Nephron (organoid): ENCODE results near the gene POU2F3.
A peak's percentile ranks its signal among the peaks of the same experiment; 100 is the strongest.

Source experiments
- H3K27ac Mint-ChIP-seq, 3 experiments: 2 replicates each; pipeline ENCODE4 v1.8.0; 2020; ENCODE audit warnings: mixed read lengths in 3 of 3, mild to moderate bottlenecking in 2 of 3, moderate library complexity in 1 of 3
- H3K27me3 Mint-ChIP-seq: 2 replicates; pipeline ENCODE4 v1.8.0; 2021; ENCODE audit warnings: low read depth, mild to moderate bottlenecking, moderate library complexity, mixed read lengths
- H3K36me3 Mint-ChIP-seq: 2 replicates; pipeline ENCODE4 v1.8.0; 2020; ENCODE audit warnings: low read depth, mixed read lengths
- H3K4me1 Mint-ChIP-seq: 2 replicates; pipeline ENCODE4 v1.8.0; 2020; ENCODE audit warnings: mixed read lengths
- H3K4me3 Mint-ChIP-seq, 3 experiments: 2 replicates each; pipeline ENCODE4 v1.8.0; 2020; ENCODE audit warnings: mild to moderate bottlenecking in 3 of 3, mixed read lengths in 3 of 3, moderate library complexity in 2 of 3
- H3K9me3 Mint-ChIP-seq: 2 replicates; pipeline ENCODE4 v1.8.0; 2020; ENCODE audit warnings: mixed read lengths
- TF ChIP-seq, protein P1 (sequence below), 3 experiments: fragments of 200-600 bp; sonication (generic); IDR thresholded peaks; one replicate each; pipeline ENCODE4 v1.5.0; 2021; ENCODE audit warnings: antibody characterized with exemption in 3 of 3; ENCODE audit not compliant: unreplicated experiment in 3 of 3

Gene POU2F3

DNA sequence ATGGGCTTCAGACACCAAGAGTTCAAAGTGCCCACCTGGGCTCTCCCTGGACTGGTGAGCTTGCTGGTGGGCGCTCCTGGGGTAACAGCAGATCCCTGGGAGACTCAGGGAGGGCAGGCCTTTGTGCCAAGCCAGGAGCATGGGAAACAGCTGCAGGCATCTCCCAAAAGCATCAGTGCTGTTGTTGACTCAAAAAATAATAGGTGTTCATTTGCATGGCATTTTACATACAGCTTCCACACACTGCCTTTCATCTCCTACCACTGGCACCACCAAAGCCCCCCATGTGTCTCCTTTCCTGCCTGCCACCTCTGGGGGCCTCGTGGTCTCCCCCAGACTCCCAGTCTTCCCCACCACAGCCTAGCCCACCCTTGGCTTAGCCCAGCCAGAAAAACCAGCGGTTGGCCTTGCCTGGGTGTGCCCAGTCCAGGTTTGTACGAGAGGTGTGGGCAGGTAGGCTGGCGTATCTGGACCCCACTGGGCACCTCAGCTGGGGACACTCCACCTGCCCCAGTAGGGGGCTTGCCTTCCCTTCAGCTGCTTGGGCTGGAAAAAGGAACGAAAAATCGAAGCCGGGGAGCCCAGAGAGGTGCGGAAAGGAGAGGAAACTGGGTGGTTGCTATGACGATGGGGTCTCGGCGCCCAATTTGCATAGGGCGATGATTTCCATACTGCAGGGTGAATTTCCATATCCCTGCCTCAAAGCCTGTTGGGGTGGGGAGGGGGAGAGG lies 15.0 kb downstream of the POU2F3 start:
- peak overlapping the region in 1 of 3 experiments; percentile 50 for H3K4me3 Mint-ChIP-seq
- no peaks in the 10 kb centered on the region for H3K9me3 Mint-ChIP-seq
- H3K36me3 Mint-ChIP-seq = no peaks in the 10 kb centered on the region
- peaks cover 11% of the 10 kb centered on the region for H3K4me1 Mint-ChIP-seq
- no peak overlapping the region for H3K27ac Mint-ChIP-seq
- peaks cover 72% of the 10 kb centered on the region for H3K27me3 Mint-ChIP-seq
- TF ChIP-seq, protein P1, sequence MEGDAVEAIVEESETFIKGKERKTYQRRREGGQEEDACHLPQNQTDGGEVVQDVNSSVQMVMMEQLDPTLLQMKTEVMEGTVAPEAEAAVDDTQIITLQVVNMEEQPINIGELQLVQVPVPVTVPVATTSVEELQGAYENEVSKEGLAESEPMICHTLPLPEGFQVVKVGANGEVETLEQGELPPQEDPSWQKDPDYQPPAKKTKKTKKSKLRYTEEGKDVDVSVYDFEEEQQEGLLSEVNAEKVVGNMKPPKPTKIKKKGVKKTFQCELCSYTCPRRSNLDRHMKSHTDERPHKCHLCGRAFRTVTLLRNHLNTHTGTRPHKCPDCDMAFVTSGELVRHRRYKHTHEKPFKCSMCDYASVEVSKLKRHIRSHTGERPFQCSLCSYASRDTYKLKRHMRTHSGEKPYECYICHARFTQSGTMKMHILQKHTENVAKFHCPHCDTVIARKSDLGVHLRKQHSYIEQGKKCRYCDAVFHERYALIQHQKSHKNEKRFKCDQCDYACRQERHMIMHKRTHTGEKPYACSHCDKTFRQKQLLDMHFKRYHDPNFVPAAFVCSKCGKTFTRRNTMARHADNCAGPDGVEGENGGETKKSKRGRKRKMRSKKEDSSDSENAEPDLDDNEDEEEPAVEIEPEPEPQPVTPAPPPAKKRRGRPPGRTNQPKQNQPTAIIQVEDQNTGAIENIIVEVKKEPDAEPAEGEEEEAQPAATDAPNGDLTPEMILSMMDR (IDR thresholded peaks at IDR 0.05; ENCODE audit: unreplicated experiment in 3 of 3) = no peak

DNA sequence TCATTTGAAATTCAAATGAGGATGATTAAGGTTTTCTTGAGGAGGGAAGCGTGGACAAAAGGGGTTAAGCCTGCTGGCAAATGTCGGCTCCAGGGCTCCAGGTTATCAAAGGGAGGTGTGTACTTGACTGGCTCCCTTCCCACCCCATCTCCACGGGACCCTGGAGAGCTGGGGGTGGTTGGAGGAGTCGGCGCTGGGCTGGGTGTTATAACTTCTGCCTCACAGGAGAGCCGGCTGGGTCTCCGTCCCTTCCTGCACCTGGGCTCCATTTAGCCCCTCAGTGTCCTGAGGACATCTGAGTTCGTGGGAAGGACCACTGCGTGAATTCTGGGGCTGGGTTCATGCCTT lies 15.6 kb downstream of the POU2F3 start:
- Mint-ChIP-seq H3K4me1 (peaks cover 11% of the 10 kb centered on the region), H3K27ac (no peak overlapping the region), H3K9me3 (no peaks in the 10 kb centered on the region), H3K27me3 (peaks cover 68% of the 10 kb centered on the region), H3K36me3 (no peaks in the 10 kb centered on the region), H3K4me3 (peak overlapping the region in 1 of 3 experiments; percentile 50)
- TF ChIP-seq, protein P1 (IDR thresholded peaks at IDR 0.05; ENCODE audit: unreplicated experiment in 3 of 3) = no peak

DNA sequence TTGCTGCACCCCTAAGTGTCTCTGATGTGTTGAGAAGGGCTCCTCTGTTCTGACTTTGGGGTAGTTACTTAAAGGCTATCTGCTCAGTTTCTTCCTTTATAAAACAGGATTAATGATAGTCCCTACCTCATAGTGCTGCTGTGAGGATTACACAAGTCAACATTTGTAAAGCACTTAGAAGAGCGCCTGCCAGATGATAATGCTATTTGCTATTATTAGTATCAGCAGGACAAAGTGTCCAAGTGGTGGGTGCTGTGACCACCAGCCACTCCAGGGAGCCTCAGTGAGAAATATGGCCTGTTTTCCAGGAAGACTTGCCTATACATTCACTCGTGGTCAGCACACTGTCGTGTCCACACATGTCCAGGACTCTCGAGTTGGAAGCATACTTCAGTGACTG lies 16.2 kb downstream of the POU2F3 start:
- Mint-ChIP-seq H3K4me1 (peaks cover 13% of the 10 kb centered on the region), H3K27me3 (peaks cover 68% of the 10 kb centered on the region), H3K36me3 (no peaks in the 10 kb centered on the region), H3K4me3 (no peak overlapping the region), H3K27ac (no peak overlapping the region), H3K9me3 (no peaks in the 10 kb centered on the region)
- TF ChIP-seq, protein P1 (IDR thresholded peaks at IDR 0.05; ENCODE audit: unreplicated experiment in 3 of 3) = no peak

DNA sequence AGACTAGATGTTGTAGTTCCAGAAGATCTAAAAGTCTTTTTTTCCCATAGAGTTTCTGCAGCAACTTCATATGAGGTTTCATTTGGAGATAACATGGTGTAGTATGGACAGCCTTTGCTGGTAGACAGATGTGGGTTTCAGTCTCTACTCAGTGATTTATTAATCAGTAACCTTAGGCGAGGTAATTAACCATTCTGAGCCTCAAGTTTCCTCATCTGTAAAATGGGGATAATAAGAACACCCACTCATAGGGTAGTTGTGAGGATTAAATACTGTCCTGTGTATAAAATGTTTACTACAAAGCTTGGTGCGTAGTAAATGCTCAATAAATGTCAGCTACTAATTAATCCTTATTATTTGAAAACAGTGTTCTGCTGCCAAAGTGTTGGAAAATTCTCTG lies 16.8 kb downstream of the POU2F3 start:
- no peaks in the 10 kb centered on the region for H3K36me3 Mint-ChIP-seq
- H3K27ac Mint-ChIP-seq = no peak overlapping the region
- no peaks in the 10 kb centered on the region for H3K9me3 Mint-ChIP-seq
- no peak overlapping the region for H3K4me3 Mint-ChIP-seq
- peaks cover 65% of the 10 kb centered on the region for H3K27me3 Mint-ChIP-seq
- peaks cover 19% of the 10 kb centered on the region for H3K4me1 Mint-ChIP-seq
- TF ChIP-seq, protein P1 (IDR thresholded peaks at IDR 0.05; ENCODE audit: unreplicated experiment in 3 of 3) = no peak

DNA sequence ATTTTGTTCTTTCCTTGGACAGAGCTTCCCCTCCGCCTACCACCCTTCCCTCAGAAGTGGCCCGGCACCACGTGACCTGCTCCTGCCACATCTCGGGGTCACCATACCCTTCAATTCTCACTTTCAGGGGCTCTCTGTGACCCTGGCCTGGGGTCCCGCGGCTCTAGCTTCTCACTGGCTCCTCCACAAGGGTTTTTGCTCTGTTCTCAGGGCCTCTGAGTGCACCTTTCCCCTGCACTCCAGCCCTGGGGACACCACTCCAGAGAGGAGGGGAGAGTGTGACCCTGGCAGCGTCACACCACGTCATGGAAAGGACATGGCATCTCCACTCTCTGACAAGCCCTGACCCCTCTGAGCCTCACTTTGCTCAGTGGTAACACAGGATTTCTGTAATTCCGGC lies 17.4 kb downstream of the POU2F3 start:
- H3K4me3 Mint-ChIP-seq = no peak overlapping the region
- no peak overlapping the region for H3K27ac Mint-ChIP-seq
- peaks cover 20% of the 10 kb centered on the region for H3K4me1 Mint-ChIP-seq
- H3K27me3 Mint-ChIP-seq = peaks cover 64% of the 10 kb centered on the region
- no peaks in the 10 kb centered on the region for H3K36me3 Mint-ChIP-seq
- no peaks in the 10 kb centered on the region for H3K9me3 Mint-ChIP-seq
- TF ChIP-seq, protein P1 (IDR thresholded peaks at IDR 0.05; ENCODE audit: unreplicated experiment in 3 of 3) = no peak

DNA sequence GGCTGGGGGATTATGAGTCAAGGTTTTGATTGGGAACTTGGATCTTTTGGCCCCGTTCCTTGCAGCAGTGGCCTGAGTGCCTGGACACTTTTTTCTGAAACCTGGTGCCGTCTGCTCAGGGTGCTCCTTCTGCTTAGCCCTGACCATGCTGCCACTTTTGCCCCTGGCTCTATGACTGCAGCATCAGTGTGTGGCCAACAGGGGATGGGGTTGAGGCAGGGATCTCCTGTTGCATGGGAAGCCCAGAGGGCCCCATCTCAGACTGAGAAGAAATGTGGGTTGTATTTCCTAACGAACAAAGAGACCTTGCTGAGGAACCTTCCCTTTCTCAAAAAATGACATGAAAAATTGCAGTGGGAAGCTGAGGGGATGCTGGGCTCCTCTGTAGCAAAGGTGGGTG lies 18.7 kb downstream of the POU2F3 start:
- Mint-ChIP-seq H3K4me3 (no peak overlapping the region), H3K9me3 (no peaks in the 10 kb centered on the region), H3K36me3 (no peaks in the 10 kb centered on the region), H3K4me1 (peaks cover 20% of the 10 kb centered on the region), H3K27ac (no peak overlapping the region), H3K27me3 (peaks cover 59% of the 10 kb centered on the region)
- TF ChIP-seq, protein P1 (IDR thresholded peaks at IDR 0.05; ENCODE audit: unreplicated experiment in 3 of 3) = no peak
